ENCODE data around the gene FHIT.

Gene FHIT

GRCh38 chr3:60986552-60986951 is 264.7 kb downstream of the FHIT start:
- no peak for DNase-seq

DNA sequence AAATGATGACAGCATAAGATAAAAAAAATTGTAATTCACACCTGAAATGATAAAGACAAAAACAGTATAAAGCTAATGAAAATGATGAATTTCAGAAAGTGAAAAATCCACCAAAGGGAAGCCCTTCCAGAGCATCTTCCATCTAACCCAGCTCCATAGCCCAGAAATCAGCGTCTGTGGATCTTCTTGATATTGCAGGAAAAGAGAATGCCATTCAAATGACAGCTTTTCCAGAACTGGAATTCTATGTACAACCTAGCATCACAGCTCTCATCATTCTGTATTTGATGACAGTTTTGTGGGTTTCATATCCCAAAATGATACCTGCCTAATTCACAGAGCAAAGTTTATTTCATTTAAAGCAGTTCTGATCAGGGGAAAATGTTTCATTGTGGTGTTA is 267.3 kb downstream of the FHIT start:
- no peak for DNase-seq

- no peak for DNase-seq
Observed at GRCh38 chr3:60980342-60980692, 270.9 kb downstream of the FHIT start.

DNA sequence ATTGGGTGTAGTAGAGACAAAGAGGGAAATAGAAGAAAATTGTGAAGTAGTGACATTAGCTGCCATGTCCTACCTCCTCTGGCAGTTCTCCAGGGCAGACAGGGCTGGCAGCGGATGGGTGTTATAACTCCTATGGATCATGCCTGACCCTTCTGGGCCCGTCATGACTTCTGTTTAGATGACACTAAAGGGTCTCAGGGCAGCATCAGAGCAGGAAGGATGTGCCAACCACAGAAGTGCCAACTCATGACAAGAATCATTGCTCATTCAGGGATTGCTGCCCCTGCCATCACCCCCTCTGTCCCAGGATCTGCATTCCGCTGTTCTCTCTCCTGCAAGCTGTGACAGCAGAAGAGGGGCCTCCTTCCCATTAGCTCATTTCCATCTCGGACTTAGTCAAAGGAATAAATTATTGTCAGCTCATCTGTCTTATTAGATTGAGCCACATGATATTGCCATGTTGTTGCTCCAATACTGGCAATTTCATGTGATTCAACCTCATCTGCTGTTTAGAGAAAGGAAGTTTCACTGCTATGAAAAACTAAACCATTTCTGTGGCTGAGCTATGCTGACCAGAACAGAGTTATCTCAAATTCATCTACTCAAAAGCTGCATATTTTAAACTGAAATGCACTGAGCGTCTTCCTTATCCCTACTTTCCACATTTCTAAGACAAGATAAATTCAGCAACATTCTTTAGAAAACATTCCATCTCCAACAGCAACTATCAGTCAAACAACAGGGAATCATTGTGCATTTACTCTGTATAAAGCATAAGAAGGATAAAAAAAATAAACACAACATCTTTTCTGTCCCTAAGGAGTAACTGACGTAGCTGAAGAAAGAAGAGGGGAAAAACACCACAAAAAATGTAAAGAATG is 271.6 kb downstream of the FHIT start:
- DNase-seq, result peak; percentile 6

DNA sequence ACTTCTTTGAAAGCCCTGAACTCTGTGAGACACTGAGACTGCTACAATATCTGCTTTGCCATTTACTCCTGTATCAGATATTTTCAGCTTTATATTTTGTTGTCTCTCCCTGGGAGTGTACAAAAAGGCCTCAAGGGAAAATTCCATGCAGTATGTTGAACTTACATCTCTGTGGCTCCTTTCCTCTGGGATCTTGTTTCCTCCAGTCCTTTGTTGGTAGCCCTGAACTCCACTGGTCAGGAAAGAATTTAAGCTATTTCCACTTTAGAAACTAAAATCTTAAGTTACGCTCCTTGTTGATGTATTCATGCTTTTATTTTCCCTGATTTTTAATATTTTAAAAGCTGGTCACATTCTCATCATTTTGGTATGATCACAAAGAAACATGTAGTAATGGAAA is 277.9 kb downstream of the FHIT start:
- no peak for DNase-seq

DNA sequence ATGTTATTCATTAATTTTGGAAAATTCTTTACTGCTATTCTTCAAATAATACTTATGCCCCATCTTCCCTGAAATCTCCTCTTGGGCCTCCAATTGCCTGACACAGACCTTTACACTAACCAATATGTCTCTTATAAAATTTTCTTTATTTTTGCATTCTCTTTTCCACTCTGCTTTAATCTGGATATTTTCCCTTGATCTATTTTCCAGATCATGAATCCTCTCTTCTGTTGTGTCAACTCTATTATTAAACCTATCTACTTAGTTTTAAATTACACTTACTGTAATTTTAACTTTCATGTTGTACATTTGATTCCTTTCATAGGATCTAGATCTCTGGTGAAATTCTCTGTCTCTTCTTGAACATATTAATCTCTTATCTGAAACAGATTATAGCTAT is 278.7 kb downstream of the FHIT start:
- no peak for DNase-seq

DNA sequence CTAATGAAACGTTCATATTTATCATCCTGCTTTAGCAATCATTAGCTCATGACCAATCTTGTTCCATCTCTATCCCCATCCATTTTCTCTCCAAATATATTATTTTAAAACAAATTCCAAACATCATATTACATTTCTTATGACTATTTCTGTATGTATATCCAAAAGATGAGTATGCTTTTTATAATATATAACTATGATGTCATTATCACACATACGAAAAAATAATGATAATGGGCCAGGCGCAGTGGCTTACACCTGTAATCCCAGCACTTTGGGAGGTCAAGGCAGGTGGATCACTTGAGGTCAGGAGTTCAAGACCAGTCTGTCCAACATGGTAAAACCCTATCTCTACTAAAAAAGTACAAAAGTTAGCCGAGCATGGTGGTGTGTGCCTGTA is 280.4 kb downstream of the FHIT start:
- no peak for DNase-seq

DNA sequence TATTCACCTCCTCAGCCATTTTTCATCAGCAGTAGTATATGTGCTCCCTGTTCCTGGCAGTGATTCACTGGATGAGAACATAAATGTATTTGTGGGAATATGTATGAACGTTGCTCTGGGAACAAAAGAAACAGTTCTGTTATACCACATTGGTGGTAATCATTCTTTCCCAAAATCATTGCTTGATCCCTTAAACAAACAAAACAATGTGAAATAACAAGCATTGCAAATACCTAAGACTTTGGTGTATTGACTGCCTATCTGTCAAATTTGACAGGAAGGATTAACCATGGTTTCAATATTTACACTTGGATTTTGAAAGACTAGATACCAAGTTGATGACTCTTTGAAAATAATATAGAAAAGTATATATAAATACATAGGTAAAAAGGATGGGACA is 284.1 kb downstream of the FHIT start:
- DNase-seq, result no peak

DNA sequence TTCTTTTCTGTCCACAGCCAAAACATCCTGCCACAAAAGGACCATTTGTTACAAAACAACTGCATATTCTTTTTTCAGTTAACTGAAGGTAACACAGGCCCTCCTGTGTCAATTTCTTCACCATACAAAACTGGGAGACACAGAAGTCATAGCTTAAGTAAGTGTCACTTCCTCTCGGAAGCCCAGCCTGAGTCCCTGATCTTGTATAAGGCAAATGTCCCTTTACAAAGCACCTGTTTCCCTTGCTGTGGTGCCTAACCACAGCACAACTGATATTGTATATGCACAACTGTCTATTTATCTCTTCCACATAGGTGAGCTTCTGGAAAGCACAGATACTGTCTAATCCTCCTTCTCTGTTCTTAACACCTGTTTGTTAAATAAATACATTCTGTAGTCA is 293.7 kb downstream of the FHIT start:
- DNase-seq, result no peak

DNA sequence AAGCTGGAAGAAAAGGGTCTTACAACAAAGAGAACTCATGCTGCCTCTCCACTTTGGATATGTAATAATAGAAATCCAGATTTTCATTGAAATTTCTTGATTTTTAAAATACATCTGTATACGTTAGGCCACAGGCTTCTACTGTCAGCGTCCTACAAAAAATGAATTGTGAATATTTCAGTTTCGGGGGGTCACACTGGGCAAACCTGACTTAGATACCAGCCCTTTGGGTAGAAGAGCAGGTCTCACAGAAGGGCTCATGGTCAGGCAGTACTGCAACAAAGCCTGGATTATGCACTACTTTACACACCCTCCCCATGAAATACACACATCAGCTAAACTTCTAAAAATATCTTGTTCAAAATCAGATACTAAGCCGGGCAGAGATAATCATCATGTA is 294.5 kb downstream of the FHIT start:
- DNase-seq, result no peak

DNA sequence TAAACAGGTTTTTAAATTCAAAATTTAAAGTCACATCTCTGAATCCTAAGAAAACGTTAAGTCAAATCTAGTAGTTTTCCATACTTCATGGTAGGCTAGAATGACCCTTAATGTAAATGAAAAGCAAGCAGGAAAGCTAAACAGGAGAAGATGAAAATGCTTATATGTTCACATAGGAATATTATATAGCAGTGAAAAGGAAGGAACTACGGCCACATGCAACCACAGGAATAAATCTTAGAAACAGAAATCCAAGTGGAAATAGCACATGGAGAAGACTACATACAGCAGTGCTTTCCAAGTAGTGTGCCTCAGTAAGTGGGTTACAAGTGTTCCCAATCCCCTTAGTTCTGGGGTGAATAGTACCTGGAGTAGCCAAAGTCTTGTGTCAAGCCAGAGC is 296.2 kb downstream of the FHIT start:
- no peak for DNase-seq

DNA sequence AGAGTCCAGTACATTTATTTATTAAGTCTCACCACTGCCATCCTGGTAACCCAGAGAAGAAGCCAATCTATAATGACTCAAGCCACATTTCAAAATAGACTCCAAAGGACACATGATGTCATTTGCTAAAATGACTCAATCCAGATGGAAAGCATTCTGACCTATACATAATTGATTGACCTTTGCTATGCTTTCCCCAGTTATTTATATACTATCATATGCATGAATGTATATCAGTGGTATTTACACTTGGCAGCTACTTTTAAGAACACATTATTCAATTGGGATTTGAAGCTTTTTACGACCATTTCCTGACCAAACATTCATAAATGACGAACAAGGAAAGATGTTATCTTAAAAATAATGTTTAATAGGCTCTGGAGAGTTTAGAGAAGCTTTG is 297.2 kb downstream of the FHIT start:
- DNase-seq, result no peak

DNA sequence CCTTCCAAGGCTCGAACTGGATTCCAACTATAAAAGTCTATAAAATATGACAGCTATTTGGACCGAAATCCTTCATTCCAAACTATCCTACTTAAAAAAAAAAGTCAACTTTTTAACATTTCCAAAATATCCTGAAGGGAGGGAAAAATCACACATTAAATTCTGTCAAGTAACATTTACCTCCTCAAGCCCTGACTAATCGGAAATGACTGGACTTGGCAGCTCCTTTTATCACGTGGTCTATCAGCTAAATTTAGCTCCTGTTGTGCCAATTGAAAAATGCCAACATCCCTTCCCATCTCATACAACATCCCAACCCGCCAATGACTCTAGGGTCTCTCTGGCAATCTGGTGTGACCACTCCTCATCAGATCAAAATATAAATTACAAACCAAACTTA is 297.9 kb downstream of the FHIT start:
- no peak for DNase-seq

DNA sequence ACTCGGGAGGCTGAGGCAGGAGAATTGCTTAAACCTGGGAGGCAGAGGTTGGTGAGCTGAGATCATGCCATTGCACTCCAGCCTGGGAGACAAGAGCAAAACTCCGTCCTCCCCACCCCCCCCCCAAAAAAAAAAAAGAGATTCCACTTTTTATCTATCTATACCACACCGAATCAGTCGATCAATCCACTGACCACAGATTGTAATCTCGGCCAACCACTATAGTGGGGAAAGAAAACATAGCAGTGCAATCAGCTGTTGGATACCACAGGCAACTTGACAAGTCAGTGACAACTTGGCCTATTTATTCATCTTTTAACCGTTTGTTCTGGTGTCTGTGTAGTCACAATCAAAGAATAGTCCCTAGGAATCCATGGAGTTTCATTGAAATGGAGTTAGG is 299.2 kb downstream of the FHIT start:
- no peak for DNase-seq

DNA sequence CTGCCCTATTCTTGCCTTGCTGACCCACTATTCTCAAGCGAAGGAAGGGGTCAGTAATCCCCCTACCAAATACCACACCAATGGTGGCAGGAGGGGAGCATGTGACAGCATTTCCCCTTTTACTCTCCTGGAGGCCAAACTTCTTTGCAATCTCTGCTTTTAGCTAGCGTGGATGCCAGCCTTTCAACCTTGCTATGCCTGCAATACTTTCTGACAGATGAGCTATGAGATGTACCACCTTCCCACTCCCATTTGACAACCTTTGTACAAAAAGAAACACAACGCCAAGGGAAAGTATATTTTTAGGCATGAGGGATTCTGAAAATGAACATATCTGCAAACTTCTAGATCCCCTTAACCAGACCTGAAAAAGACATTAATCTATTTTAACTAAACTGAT is 302.1 kb downstream of the FHIT start:
- DNase-seq, result no peak

- no peak for DNase-seq
Observed at GRCh38 chr3:60948488-60948887, 302.8 kb downstream of the FHIT start.

- no peak for DNase-seq
Observed at GRCh38 chr3:60935709-60936108, 315.5 kb downstream of the FHIT start.

- DNase-seq, result no peak
Observed at GRCh38 chr3:60933824-60934223, 317.4 kb downstream of the FHIT start.

- peak; percentile 6 for DNase-seq
Observed at GRCh38 chr3:60932643-60933042, 318.6 kb downstream of the FHIT start.

DNA sequence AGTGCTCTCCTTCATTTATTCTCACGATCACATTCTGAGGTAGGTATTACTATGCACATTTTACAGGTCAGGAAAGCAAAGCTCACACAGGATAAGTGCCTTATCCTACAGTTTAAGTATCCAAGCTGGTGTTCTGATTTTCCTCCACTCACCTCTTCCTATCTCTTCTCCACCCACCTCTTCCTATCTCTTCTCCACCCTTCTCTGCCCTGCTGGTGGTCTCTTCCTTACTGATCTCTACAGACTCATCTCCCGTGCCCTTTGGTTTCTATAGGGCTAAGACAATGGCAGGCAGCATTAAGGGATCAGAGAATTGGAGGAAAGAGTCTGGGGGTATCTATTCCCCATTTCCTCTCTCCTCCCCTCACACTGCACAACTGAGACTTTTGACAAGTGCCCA is 319.1 kb downstream of the FHIT start:
- DNase-seq, result no peak

GRCh38 chr3:60931452-60931851 is 319.8 kb downstream of the FHIT start:
- DNase-seq, result no peak

DNA sequence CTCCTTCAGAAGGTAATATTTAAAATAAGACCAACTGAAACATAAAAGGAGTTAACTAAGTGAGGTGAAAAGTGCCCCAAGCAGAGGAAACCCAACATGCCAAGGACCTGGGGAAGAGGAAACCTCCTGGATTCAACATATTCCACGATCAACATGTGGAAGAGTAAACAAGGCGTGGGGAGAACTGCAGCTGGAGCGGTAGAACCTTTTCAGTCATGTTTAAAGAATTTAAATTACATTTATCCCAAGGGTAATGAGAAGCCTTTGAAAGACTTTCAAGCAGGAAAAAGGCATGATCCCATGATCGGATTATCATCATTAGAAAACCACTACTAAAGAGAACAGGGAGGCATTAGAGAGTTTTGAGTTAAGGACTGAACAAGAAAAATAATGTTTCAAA is 330.7 kb downstream of the FHIT start:
- no peak for DNase-seq

DNA sequence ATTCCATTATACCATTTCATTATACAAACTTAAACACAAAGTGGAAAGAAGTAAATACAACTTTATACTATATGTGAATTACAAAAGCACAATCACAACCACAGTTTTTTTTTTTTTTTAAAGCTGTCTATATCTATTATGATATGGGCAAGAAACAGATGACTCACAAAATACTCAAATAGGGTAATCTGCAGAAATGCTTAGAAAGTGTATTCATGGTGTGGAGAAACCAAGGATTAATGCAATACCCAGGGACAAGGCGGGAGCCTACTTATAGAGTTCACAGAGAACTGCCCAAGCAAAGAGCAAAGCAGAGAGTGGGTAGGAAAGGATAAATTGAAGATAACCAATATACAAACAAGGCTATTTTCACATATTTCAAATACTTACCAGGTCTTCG is 332.0 kb downstream of the FHIT start:
- DNase-seq, result no peak

DNA sequence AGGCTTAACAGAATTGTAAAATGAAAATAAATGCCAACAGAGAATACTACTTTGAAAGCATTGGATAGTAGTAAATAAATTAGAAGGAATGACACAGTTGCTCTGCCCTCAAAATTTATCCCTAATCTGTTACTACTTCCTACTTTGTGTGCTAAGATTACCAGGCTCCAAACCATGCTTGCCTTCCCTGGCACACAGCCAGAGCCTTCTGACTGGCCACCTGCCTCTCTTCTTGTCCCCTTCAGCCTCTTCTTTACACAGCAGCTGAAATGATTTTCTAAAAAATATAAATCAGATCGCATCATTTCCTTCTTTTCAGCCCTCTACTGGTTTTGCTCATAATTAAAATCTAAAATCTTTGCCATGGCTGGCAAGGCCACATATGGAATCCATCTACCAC is 334.1 kb downstream of the FHIT start:
- no peak for DNase-seq

DNA sequence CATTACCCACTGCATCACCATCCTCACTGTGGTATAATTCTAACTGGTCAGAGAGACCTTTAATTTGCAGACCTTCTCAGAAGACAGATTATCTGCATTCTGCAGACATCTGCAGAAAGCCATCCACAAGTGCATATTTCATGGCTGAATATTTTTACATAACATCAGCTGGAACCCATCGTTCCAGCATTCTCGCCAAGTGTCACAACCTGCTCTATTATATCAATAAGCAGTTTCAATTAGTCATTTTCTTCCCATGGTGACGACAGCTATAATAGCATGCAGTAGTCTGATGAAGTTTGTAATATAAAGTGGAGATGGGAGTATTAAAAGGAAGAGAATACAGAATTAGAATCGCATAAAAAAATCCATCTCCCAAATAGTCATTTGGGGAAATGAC is 334.7 kb downstream of the FHIT start:
- DNase-seq, result no peak

Data from activated CD4-positive, alpha-beta T cell treated with anti-CD3 and anti-CD28 coated beads, Interleukin-2, amount 50 U/mL, for 16 hours (primary cell).